ENCODE data around the gene HIPK1. TPM values are rescaled to one million over a fixed set of nuclear protein-coding genes. Genes with fewer than 3 reads are reported as not detected.
A peak's percentile ranks its signal among the peaks of the same experiment; 100 is the strongest.

HIPK1 gene
- total and polyA plus RNA-seq, 10 donors = 7.1 to 92.3 (median 75.5) TPM

- H3K4me1 ChIP-seq = peaks cover 0 to 5% (median 0%) of the 10 kb centered on the region in 6 donors
- DNase-seq = no peak
- WGBS, 5 donors = 79 to 92% (median 84%) methylated on average over 2 of the region's 2 CpGs
- no peak for TF ChIP-seq POLR2A (IDR thresholded peaks at IDR 0.05)
- TF ChIP-seq POLR2AphosphoS5 (IDR thresholded peaks at IDR 0.05) = no peak
- TF ChIP-seq, protein P1, sequence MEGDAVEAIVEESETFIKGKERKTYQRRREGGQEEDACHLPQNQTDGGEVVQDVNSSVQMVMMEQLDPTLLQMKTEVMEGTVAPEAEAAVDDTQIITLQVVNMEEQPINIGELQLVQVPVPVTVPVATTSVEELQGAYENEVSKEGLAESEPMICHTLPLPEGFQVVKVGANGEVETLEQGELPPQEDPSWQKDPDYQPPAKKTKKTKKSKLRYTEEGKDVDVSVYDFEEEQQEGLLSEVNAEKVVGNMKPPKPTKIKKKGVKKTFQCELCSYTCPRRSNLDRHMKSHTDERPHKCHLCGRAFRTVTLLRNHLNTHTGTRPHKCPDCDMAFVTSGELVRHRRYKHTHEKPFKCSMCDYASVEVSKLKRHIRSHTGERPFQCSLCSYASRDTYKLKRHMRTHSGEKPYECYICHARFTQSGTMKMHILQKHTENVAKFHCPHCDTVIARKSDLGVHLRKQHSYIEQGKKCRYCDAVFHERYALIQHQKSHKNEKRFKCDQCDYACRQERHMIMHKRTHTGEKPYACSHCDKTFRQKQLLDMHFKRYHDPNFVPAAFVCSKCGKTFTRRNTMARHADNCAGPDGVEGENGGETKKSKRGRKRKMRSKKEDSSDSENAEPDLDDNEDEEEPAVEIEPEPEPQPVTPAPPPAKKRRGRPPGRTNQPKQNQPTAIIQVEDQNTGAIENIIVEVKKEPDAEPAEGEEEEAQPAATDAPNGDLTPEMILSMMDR (IDR thresholded peaks at IDR 0.05 in 8 of 11, conservative IDR thresholded peaks at IDR 0.05 in 3 of 11) = no peak
- intact Hi-C loops (cut with DNase I; ENCODE audit: low total_unique reads) = no loop called here
- H3K36me3 ChIP-seq = no peaks in the 10 kb centered on the region
- H3K27me3 ChIP-seq (replicated peaks in 1 of 7) = no peaks in the 10 kb centered on the region
- H3K4me3 ChIP-seq = no peak overlapping the region
- peaks cover 4 to 24% (median 23%) of the 10 kb centered on the region in 8 donors for H3K9me3 ChIP-seq
- H3K27ac ChIP-seq = no peak overlapping the region
Measured at GRCh38 chr1:113999233-113999632, 70.1 kb downstream of the HIPK1 start.

- H3K4me1 ChIP-seq = peaks cover 0 to 5% (median 0%) of the 10 kb centered on the region in 6 donors
- WGBS, 5 donors = 85 to 96% (median 93%) methylated on average over 2 of the region's 2 CpGs
- TF ChIP-seq, protein P1 (IDR thresholded peaks at IDR 0.05 in 8 of 11, conservative IDR thresholded peaks at IDR 0.05 in 3 of 11) = no peak
- no peak for TF ChIP-seq POLR2AphosphoS5 (IDR thresholded peaks at IDR 0.05)
- no peak for TF ChIP-seq POLR2A (IDR thresholded peaks at IDR 0.05)
- no peaks in the 10 kb centered on the region for H3K27me3 ChIP-seq (replicated peaks in 1 of 7)
- peaks cover 4 to 19% (median 17%) of the 10 kb centered on the region in 8 donors for H3K9me3 ChIP-seq
- no peak overlapping the region for H3K27ac ChIP-seq
- DNase-seq = no peak
- H3K4me3 ChIP-seq = no peak overlapping the region
- H3K36me3 ChIP-seq = no peaks in the 10 kb centered on the region
- intact Hi-C loops (cut with DNase I; ENCODE audit: low total_unique reads) = no loop called here
Measured at GRCh38 chr1:113999799-114000198, 70.7 kb downstream of the HIPK1 start.

DNA sequence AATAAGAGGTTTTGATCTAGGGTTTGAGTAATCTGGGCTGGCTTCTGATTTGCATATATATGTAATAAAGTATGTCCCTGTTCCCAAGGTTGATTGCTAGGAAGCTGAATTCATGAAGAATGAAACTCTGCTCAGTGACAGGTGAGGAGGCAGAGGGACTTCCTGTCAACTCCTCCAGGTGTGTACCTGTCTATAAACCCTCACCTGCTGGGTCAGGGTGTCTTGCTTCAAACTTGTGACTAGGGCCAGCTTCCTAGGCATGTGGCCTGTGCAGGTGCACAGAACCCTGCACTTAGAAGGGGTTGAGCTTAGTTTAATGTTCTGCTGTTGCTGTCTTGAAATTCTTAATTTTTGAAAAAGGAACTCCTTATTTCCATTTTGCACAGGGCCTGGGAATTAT lies 71.3 kb downstream of the HIPK1 start:
- TF ChIP-seq POLR2A (IDR thresholded peaks at IDR 0.05) (no peak), POLR2AphosphoS5 (IDR thresholded peaks at IDR 0.05) (no peak)
- TF ChIP-seq, protein P1 (IDR thresholded peaks at IDR 0.05 in 8 of 11, conservative IDR thresholded peaks at IDR 0.05 in 3 of 11) = no peak
- H3K4me3 ChIP-seq = no peak overlapping the region
- H3K4me1 ChIP-seq = peaks cover 0 to 5% (median 0%) of the 10 kb centered on the region in 6 donors
- DNase-seq = no peak
- H3K36me3 ChIP-seq = no peaks in the 10 kb centered on the region
- H3K27me3 ChIP-seq (replicated peaks in 1 of 7) = no peaks in the 10 kb centered on the region
- peaks cover 0 to 12% (median 11%) of the 10 kb centered on the region in 8 donors for H3K9me3 ChIP-seq
- H3K27ac ChIP-seq = no peak overlapping the region
- intact Hi-C loops (cut with DNase I; ENCODE audit: low total_unique reads) = no loop called here

DNA sequence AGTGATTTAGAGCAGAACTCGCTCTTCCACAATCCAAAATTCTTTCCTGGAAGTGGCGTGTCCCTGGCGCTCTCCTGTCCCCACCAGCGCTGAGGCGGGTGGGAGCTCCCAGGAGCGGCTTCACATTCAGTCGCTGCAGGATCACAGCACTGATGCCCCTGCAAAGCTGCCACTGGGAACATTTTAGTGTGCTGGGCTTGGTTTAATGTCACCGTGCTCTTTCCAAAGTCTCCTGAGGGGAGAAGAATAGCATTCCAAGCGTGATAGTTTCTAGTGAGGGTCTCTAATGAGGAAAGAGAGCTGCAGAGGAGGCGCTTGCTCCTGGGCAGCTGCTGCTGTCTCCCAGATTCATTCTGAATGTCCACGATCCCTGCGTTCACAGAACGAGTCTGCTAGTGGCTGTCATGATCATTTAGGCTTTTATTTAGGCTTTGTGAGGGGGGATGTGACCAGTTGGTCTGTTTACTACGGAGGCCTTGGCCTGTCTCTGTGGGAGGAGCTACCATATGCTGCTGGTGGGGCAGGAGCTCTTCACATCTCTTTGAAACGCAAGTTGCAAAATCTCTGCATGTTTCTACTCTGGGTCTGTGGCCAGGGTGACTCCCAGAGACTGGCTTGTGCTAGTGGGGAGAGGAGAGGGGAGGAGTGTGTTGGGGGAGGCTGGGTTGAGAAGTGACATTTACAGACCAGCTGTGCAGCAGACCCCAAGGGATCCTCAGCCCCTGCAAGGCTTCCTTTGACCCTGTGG lies 73.5 kb downstream of the HIPK1 start:
- WGBS, 5 donors = 73 to 90% (median 77%) methylated on average over 14 to 15 of the region's 15 CpGs
- no peaks in the 10 kb centered on the region for H3K9me3 ChIP-seq
- H3K4me3 ChIP-seq = no peak overlapping the region
- no peak for DNase-seq
- intact Hi-C loops (cut with DNase I; ENCODE audit: low total_unique reads) = no loop called here
- H3K4me1 ChIP-seq = peaks cover 0 to 5% (median 0%) of the 10 kb centered on the region in 6 donors
- no peaks in the 10 kb centered on the region for H3K36me3 ChIP-seq
- TF ChIP-seq, protein P1 (IDR thresholded peaks at IDR 0.05 in 8 of 11, conservative IDR thresholded peaks at IDR 0.05 in 3 of 11) = no peak
- TF ChIP-seq POLR2A (IDR thresholded peaks at IDR 0.05) = no peak
- H3K27ac ChIP-seq = peak overlapping the region in 2 of 8 donors; percentile 5 to 33
- H3K27me3 ChIP-seq (replicated peaks in 1 of 7) = no peaks in the 10 kb centered on the region

Measured in spleen (tissue), 11 donors.